Measurements from ENCODE around the gene MBTPS2. TPM values are rescaled to one million over a fixed set of nuclear protein-coding genes. Genes with fewer than 3 reads are reported as not detected.

MBTPS2 gene
- total RNA-seq, 1 experiment from 2014 or later = 29.7 TPM

DNA sequence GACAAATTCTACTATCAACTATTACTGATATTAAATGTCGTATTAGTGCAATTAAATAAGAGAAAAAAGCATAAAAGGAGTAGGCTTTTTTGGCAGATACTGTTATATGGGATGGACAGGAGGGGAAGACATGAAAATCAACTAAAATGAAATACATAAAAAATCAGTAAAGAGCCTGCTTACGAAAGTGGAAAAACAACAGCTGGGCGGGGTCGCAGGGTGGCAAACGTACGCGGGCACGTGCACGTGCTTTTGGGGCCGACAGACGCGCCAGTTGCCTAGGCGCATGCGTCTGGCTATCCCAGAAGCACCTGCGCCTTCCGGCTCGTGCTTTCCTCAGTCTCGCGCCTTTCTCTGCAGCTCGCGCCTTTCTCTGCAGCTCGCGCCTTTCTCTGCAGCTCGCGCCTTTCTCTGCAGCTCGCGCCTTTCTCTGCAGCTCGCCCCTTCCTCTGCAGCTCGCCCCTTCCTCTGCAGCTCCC lies 16.6 kb downstream of the MBTPS2 start, which contains the start of gene YY2:
YY2 (plus strand) TSS at position 51 of the 479 bp plus-strand sequence. CDS start 498 bp downstream, outside the sequence.
- TF ChIP-seq, protein P1, sequence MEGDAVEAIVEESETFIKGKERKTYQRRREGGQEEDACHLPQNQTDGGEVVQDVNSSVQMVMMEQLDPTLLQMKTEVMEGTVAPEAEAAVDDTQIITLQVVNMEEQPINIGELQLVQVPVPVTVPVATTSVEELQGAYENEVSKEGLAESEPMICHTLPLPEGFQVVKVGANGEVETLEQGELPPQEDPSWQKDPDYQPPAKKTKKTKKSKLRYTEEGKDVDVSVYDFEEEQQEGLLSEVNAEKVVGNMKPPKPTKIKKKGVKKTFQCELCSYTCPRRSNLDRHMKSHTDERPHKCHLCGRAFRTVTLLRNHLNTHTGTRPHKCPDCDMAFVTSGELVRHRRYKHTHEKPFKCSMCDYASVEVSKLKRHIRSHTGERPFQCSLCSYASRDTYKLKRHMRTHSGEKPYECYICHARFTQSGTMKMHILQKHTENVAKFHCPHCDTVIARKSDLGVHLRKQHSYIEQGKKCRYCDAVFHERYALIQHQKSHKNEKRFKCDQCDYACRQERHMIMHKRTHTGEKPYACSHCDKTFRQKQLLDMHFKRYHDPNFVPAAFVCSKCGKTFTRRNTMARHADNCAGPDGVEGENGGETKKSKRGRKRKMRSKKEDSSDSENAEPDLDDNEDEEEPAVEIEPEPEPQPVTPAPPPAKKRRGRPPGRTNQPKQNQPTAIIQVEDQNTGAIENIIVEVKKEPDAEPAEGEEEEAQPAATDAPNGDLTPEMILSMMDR (IDR thresholded peaks at IDR 0.05; ENCODE audit: unreplicated experiment) = no peak
- Mint-ChIP-seq H3K9me3 (ENCODE audit: low read depth, unreplicated experiment) (no peaks in the 10 kb centered on the region), H3K4me1 (ENCODE audit: low read depth, unreplicated experiment) (no peaks in the 10 kb centered on the region), H3K4me3 (ENCODE audit: low read depth, unreplicated experiment) (no peak within 1 kb of the TSS), H3K27me3 (ENCODE audit: unreplicated experiment) (no peaks in the 10 kb centered on the region), H3K27ac (ENCODE audit: unreplicated experiment) (no peak within 1 kb of the TSS), H3K36me3 (ENCODE audit: insufficient read depth, unreplicated experiment) (peaks cover 21% of the 10 kb centered on the region)
- CTCF ChIA-PET = no interaction called here
- no peak for DNase-seq
- no TSS peak for BruUV-seq (replicated peaks)
- intact Hi-C loops (cut with micrococcal nuclease; ENCODE audit: unreplicated experiment) = no loop called here

DNA sequence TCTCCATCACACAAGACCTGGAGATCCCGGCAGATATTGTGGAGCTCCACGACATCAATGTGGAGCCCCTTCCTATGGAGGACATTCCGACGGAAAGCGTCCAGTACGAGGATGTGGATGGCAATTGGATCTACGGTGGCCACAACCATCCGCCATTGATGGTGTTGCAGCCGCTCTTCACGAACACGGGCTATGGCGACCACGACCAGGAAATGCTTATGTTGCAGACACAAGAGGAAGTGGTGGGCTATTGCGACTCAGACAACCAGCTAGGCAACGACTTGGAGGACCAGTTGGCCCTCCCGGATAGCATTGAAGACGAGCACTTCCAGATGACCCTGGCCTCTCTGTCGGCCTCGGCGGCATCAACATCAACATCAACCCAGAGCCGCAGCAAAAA lies 17.1 kb downstream of the MBTPS2 start:
- no peaks in the 10 kb centered on the region for H3K27me3 Mint-ChIP-seq (ENCODE audit: unreplicated experiment)
- no peaks in the 10 kb centered on the region for H3K9me3 Mint-ChIP-seq (ENCODE audit: low read depth, unreplicated experiment)
- no peak overlapping the region for H3K27ac Mint-ChIP-seq (ENCODE audit: unreplicated experiment)
- TF ChIP-seq, protein P1 (IDR thresholded peaks at IDR 0.05; ENCODE audit: unreplicated experiment) = no peak
- CTCF ChIA-PET = no interaction called here
- no TSS peak for BruUV-seq (replicated peaks)
- intact Hi-C loops (cut with micrococcal nuclease; ENCODE audit: unreplicated experiment) = no loop called here
- no peaks in the 10 kb centered on the region for H3K4me1 Mint-ChIP-seq (ENCODE audit: low read depth, unreplicated experiment)
- DNase-seq = no peak
- H3K36me3 Mint-ChIP-seq (ENCODE audit: insufficient read depth, unreplicated experiment) = peaks cover 18% of the 10 kb centered on the region
- no peak overlapping the region for H3K4me3 Mint-ChIP-seq (ENCODE audit: low read depth, unreplicated experiment)

DNA sequence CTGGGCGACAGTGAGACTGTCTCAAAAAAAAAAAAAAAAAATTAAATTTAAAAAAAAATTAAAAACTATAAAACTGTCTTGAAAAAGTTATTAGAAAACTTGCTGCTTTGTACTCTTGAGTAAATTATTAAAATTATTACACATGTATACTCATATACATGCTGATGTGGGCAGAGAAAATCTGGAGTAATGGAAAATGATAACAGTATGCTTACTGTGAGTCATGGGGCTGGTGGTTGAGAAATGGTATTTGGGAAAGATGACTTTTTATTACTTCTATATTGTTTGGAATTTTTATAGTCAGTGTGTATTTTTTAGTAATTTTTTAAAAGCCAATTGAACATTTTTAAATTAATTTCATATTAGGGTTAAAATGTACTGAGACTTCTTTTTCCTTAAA lies 23.8 kb downstream of the MBTPS2 start:
- no TSS peak for BruUV-seq (replicated peaks)
- CTCF ChIA-PET = interaction anchor here (0.7 kb wide), 1 partner anchor 103 kb away, joined by 5 read pairs; no protein-coding TSS in a partner anchor
- TF ChIP-seq, protein P1 (IDR thresholded peaks at IDR 0.05; ENCODE audit: unreplicated experiment) = no peak
- Mint-ChIP-seq H3K4me1 (ENCODE audit: low read depth, unreplicated experiment) (no peaks in the 10 kb centered on the region), H3K27ac (ENCODE audit: unreplicated experiment) (no peak overlapping the region), H3K36me3 (ENCODE audit: insufficient read depth, unreplicated experiment) (peaks cover 5% of the 10 kb centered on the region), H3K4me3 (ENCODE audit: low read depth, unreplicated experiment) (no peak overlapping the region), H3K27me3 (ENCODE audit: unreplicated experiment) (no peaks in the 10 kb centered on the region), H3K9me3 (ENCODE audit: low read depth, unreplicated experiment) (no peaks in the 10 kb centered on the region)
- DNase-seq = no peak
- intact Hi-C loops (cut with micrococcal nuclease; ENCODE audit: unreplicated experiment) = no loop called here

DNA sequence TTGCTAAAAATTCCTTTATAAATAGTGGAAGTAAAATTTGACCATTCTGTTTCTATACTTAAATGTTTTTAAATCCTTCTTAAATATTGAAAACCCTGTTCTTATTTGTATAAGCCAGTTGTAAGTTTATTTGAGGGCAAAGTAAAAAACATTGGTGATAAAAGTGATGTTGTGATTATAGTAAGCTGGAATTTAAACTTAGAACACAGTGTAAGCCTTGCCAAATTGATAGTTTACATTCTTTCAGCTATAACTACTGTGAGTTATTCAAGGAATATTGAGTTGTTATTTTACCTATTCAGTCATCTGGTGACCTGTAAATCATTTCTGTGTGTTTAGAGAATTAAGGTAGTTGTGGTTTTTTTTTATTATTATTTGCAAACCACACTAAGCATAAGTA lies 26.0 kb downstream of the MBTPS2 start:
- CTCF ChIA-PET = no interaction called here
- H3K4me3 Mint-ChIP-seq (ENCODE audit: low read depth, unreplicated experiment) = no peak overlapping the region
- no peaks in the 10 kb centered on the region for H3K4me1 Mint-ChIP-seq (ENCODE audit: low read depth, unreplicated experiment)
- H3K27me3 Mint-ChIP-seq (ENCODE audit: unreplicated experiment) = no peaks in the 10 kb centered on the region
- H3K36me3 Mint-ChIP-seq (ENCODE audit: insufficient read depth, unreplicated experiment) = no peaks in the 10 kb centered on the region
- TF ChIP-seq, protein P1 (IDR thresholded peaks at IDR 0.05; ENCODE audit: unreplicated experiment) = no peak
- no peak for DNase-seq
- H3K9me3 Mint-ChIP-seq (ENCODE audit: low read depth, unreplicated experiment) = no peaks in the 10 kb centered on the region
- no peak overlapping the region for H3K27ac Mint-ChIP-seq (ENCODE audit: unreplicated experiment)
- BruUV-seq (replicated peaks) = no TSS peak
- intact Hi-C loops (cut with micrococcal nuclease; ENCODE audit: unreplicated experiment) = no loop called here

Measured in Calu3 (cell line).